IMR-90 (cell line): ENCODE data around the gene THOP1. TPM values are rescaled to one million over a fixed set of nuclear protein-coding genes. Genes with fewer than 3 reads are reported as not detected.

Experiments
- ATAC-seq: fragments of 200-7000 bp; cut with Tn5 transposase; 2 replicates; pipeline ENCODE4 v1.9.1; 2020; ENCODE audit warnings: low read depth, mild to moderate bottlenecking, moderate library complexity
- BruUV-seq: library from RNA; stranded (reverse); fragments of 400-500 nt; replicated peaks from 2 replicates; lab custom pipeline; 2021; lab: Mats Ljungman, UMichigan
- CTCF ChIA-PET: fragments of 300-600 bp; formaldehyde crosslinking; extraction: SDS; loops from one replicate; lab custom pipeline; 2021; ENCODE audit warnings: antibody characterized with exemption; lab: Yijun Ruan, JAX
- POLR2A ChIA-PET: fragments of 300-600 bp; sonication (Branson Sonifier 250); formaldehyde crosslinking; loops from one replicate; lab custom pipeline; 2022; ENCODE audit warnings: antibody characterized with exemption; ENCODE audit not compliant: unreplicated experiment; lab: Charles Lee
- DNase-seq: peaks from one replicate; pipeline ENCODE4 v3.0.0; 2013
- H2AFZ ChIP-seq: replicated peaks from 2 replicates; pipeline ENCODE3; 2013; ENCODE audit warnings: low read length, mild to moderate bottlenecking; ENCODE audit not compliant: poor library complexity
- H2AK5ac ChIP-seq: 2 replicates; pipeline ENCODE4 v1.6.1; 2013; ENCODE audit warnings: low read depth, low read length, inconsistent platforms
- H2AK9ac ChIP-seq: replicated peaks from 2 replicates; pipeline ENCODE3; 2013; ENCODE audit warnings: mild to moderate bottlenecking, low read depth, low read length, moderate library complexity; ENCODE audit not compliant: poor library complexity
- H2BK120ac ChIP-seq: 2 replicates; pipeline ENCODE4 v1.6.1; 2013; ENCODE audit warnings: low read depth, low read length, inconsistent platforms
- H2BK15ac ChIP-seq: 3 replicates; pipeline ENCODE4 v1.6.1; 2013; ENCODE audit warnings: low read depth, low read length, inconsistent platforms
- H2BK20ac ChIP-seq: 2 replicates; pipeline ENCODE4 v1.6.1; 2013; ENCODE audit warnings: low read depth, mild to moderate bottlenecking, inconsistent platforms, low read length, moderate library complexity
- H2BK5ac ChIP-seq: 2 replicates; pipeline ENCODE4 v1.6.1; 2013; ENCODE audit warnings: mild to moderate bottlenecking, low read depth, low read length, inconsistent platforms; ENCODE audit not compliant: poor library complexity, severe bottlenecking
- H3K14ac ChIP-seq: replicated peaks from 2 replicates; pipeline ENCODE4 v1.6.1; 2013; ENCODE audit warnings: low read depth, low read length, inconsistent platforms
- H3K18ac ChIP-seq: 2 replicates; pipeline ENCODE4 v1.6.1; 2013; ENCODE audit warnings: low read depth, low read length, control low read depth
- H3K23ac ChIP-seq: 2 replicates; pipeline ENCODE4 v1.6.1; 2013; ENCODE audit warnings: low read depth, low read length, inconsistent platforms
- H3K27ac ChIP-seq: 2 replicates; pipeline ENCODE4 v1.5.1; 2013; ENCODE audit warnings: mild to moderate bottlenecking, control low read depth, low read length; ENCODE audit not compliant: insufficient read depth
- H3K27me3 ChIP-seq: 2 replicates; pipeline ENCODE4 v1.6.1; 2013; ENCODE audit warnings: low read length; ENCODE audit not compliant: control insufficient read depth, insufficient read depth
- H3K36me3 ChIP-seq: 2 replicates; pipeline ENCODE4 v1.6.1; 2013; ENCODE audit warnings: low read length, mixed read lengths; ENCODE audit not compliant: control insufficient read depth, insufficient read depth
- H3K4ac ChIP-seq: 2 replicates; pipeline ENCODE4 v1.6.1; 2013; ENCODE audit warnings: low read depth, low read length, inconsistent platforms
- H3K4me1 ChIP-seq: 2 replicates; pipeline ENCODE4 v1.6.1; 2013; ENCODE audit warnings: low read length, mixed read lengths; ENCODE audit not compliant: control insufficient read depth, insufficient read depth
- H3K4me2 ChIP-seq: 2 replicates; pipeline ENCODE4 v1.6.1; 2013; ENCODE audit warnings: low read depth, mild to moderate bottlenecking, control low read depth, low read length, moderate library complexity
- H3K4me3 ChIP-seq: 2 replicates; pipeline ENCODE4 v1.5.1; 2013; ENCODE audit warnings: low read depth, mild to moderate bottlenecking, control low read depth, low read length, moderate library complexity; ENCODE audit not compliant: insufficient read depth
- H3K56ac ChIP-seq: 2 replicates; pipeline ENCODE4 v1.6.1; 2013; ENCODE audit warnings: low read length, inconsistent platforms; ENCODE audit not compliant: insufficient read depth; ENCODE audit errors: extremely low read depth
- H3K79me1 ChIP-seq, 2 experiments: 2 replicates each; pipeline ENCODE4 v1.6.1; 2013; ENCODE audit warnings: low read length in 2 of 2, inconsistent platforms in 1 of 2, low read depth in 1 of 2
- H3K9ac ChIP-seq: 2 replicates; pipeline ENCODE4 v1.6.1; 2013; ENCODE audit warnings: low read depth, low read length, control low read depth
- H3K9me1 ChIP-seq: 2 replicates; pipeline ENCODE4 v1.6.1; 2013; ENCODE audit warnings: low read length, inconsistent platforms; ENCODE audit not compliant: insufficient read depth
- H3K9me3 ChIP-seq: 2 replicates; pipeline ENCODE4 v1.6.1; 2013; ENCODE audit warnings: low read length; ENCODE audit not compliant: control insufficient read depth, insufficient read depth
- H4K20me1 ChIP-seq: 2 replicates; pipeline ENCODE4 v1.6.1; 2013; ENCODE audit warnings: low read length, inconsistent platforms; ENCODE audit not compliant: insufficient read depth
- H4K5ac ChIP-seq: 2 replicates; pipeline ENCODE4 v1.6.1; 2013; ENCODE audit warnings: mild to moderate bottlenecking, low read depth, low read length, control low read depth
- H4K8ac ChIP-seq, 2 experiments: 2 replicates each; pipeline ENCODE4 v1.6.1; 2013; ENCODE audit warnings: low read depth in 2 of 2, low read length in 2 of 2, control low read depth in 1 of 2, inconsistent platforms in 1 of 2
- H4K91ac ChIP-seq: 2 replicates; pipeline ENCODE4 v1.6.1; 2013; ENCODE audit warnings: low read depth, low read length, inconsistent platforms; ENCODE audit not compliant: insufficient read depth
- MAFK ChIP-seq: IDR thresholded peaks from 2 replicates; pipeline ENCODE4 v1.6.1; 2012; ENCODE audit warnings: low read depth, low read length, improper control_type of control experiment
- MAZ ChIP-seq: IDR thresholded peaks from 2 replicates; pipeline ENCODE4 v1.6.1; 2012; ENCODE audit warnings: low read depth, mild to moderate bottlenecking, low read length, improper control_type of control experiment, moderate library complexity, borderline replicate concordance
- WGBS, 2 experiments: methylation state at CpG; one replicate each; pipeline versions ENCODE4 v1.1.5 to v1.1.7; 2013; ENCODE audit warnings: missing lambda C conversion rate in 2 of 2; ENCODE audit not compliant: insufficient read length in 1 of 2; ENCODE audit errors: extremely low coverage in 2 of 2; 5-methylcytosine and 5-hydroxymethylcytosine counted together
- dilution Hi-C: fragments of 300-500 bp; cut with HindIII; formaldehyde crosslinking; loops from one replicate; pipeline ENCODE4 v1.14.3; 2018; ENCODE audit warnings: low sequenced_read_pairs; ENCODE audit not compliant: unreplicated experiment
- in situ Hi-C: fragments of 300-500 bp; cut with MboI; formaldehyde crosslinking; loops from 3 replicates; pipeline ENCODE4 v1.14.3; 2019; ENCODE audit warnings: low sequenced_read_pairs, inconsistent platforms, mixed read lengths
- intact Hi-C: fragments of 100-400 bp; cut with micrococcal nuclease; formaldehyde crosslinking; loops from 2 replicates; pipeline ENCODE4 v1.10.0; 2022
- polyA plus RNA-seq, 3 experiments: library from polyadenylated mRNA; depleted of rRNA; stranded (reverse); fragments of >200 nt; gene quantifications; 2 replicates each; pipeline ENCODE4 v1.2.3, GENCODE V29; 2012; ENCODE audit warnings: low replicate concordance in 1 of 3
- total RNA-seq: library from RNA; depleted of rRNA; stranded (reverse); fragments of >200 nt; gene quantifications from 2 replicates; pipeline ENCODE4 v1.2.3, GENCODE V29; 2012

Gene THOP1
- total and polyA plus RNA-seq, 2 of the 4 experiments (the other 2 are of a cell fraction), result 57.5 to 91.9 TPM

DNA sequence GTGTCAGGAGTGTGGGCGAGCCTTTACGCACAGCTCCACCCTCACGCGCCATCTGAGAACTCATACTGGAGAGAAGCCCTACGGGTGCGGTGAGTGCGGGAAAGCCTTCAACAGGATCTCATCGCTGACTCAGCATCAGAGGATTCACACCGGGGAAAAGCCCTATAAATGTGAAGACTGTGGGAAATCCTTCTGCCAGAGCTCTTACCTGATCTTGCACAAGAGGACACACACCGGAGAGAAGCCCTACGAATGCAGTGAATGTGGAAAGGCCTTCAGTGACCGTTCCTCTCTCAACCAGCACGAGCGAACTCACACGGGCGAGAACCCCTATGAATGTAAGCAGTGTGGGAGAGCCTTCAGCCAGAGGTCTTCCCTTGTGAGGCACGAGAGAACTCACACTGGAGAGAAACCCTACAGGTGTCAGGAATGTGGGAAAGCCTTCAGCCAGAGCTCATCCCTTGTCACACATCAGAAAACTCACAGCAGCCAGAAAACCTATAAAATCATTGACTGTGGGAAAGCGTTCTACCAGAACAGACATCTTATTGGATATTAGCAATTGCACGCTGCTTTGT is 49.1 kb downstream of the THOP1 start:
- Histone ChIP-seq H3K14ac (no peak overlapping the region), H3K36me3 (peaks cover 28% of the 10 kb centered on the region), H3K56ac (no peak overlapping the region), H2AK5ac (no peak overlapping the region), H4K20me1 (no peaks in the 10 kb centered on the region), H4K5ac (no peak overlapping the region), H3K4me3 (no peak overlapping the region), H2BK5ac (no peak overlapping the region), H2BK15ac (no peak overlapping the region), H3K9ac (no peak overlapping the region), H2BK20ac (no peak overlapping the region), H3K4me1 (no peaks in the 10 kb centered on the region), H3K27ac (no peak overlapping the region), H3K9me3 (peaks cover 66% of the 10 kb centered on the region), H2AK9ac (no peak overlapping the region), H3K4ac (no peak overlapping the region), H2BK120ac (no peak overlapping the region), H3K4me2 (no peak overlapping the region), H3K27me3 (no peaks in the 10 kb centered on the region), H3K18ac (no peak overlapping the region), H4K8ac (no peak overlapping the region), H3K23ac (no peak overlapping the region), H3K9me1 (no peaks in the 10 kb centered on the region), H3K79me1 (no peaks in the 10 kb centered on the region), H4K91ac (no peak overlapping the region), H2AFZ (no peak overlapping the region)
- CTCF ChIA-PET, result no interaction called here
- in situ Hi-C loops (no loop called here), dilution Hi-C loops (no loop called here), intact Hi-C loops (no loop called here)
- ATAC-seq, result no peak
- POLR2A ChIA-PET, result no interaction called here
- no TSS peak for BruUV-seq
- WGBS, 2 experiments, result 100% methylated on average over 2 of the region's 19 CpGs; no CpG with 5 or more reads in 1 of the 2 experiments
- DNase-seq, result no peak
- TF ChIP-seq MAZ (no peak), MAFK (peak; percentile 74)
